A673 (cell line): Measurements from ENCODE around the gene LRRN2.

Experiments used
- EZH2 ChIP-seq: fragments of 200-600 bp; sonication (generic); IDR thresholded peaks from 2 replicates; pipeline ENCODE4 v1.6.1; 2017; ENCODE audit warnings: borderline replicate concordance, low read depth, mild to moderate bottlenecking, mixed read lengths, antibody characterized with exemption, low read length; ENCODE audit not compliant: poor library complexity, severe bottlenecking
- TF ChIP-seq, protein P1 (sequence below): fragments of 300-800, 200-600 bp; sonication (generic); conservative IDR thresholded peaks from 2 replicates; pipeline ENCODE4 v1.5.1; 2017; ENCODE audit warnings: low read depth, mild to moderate bottlenecking, antibody characterized with exemption, low read length, moderate library complexity, mixed read lengths

DNA sequence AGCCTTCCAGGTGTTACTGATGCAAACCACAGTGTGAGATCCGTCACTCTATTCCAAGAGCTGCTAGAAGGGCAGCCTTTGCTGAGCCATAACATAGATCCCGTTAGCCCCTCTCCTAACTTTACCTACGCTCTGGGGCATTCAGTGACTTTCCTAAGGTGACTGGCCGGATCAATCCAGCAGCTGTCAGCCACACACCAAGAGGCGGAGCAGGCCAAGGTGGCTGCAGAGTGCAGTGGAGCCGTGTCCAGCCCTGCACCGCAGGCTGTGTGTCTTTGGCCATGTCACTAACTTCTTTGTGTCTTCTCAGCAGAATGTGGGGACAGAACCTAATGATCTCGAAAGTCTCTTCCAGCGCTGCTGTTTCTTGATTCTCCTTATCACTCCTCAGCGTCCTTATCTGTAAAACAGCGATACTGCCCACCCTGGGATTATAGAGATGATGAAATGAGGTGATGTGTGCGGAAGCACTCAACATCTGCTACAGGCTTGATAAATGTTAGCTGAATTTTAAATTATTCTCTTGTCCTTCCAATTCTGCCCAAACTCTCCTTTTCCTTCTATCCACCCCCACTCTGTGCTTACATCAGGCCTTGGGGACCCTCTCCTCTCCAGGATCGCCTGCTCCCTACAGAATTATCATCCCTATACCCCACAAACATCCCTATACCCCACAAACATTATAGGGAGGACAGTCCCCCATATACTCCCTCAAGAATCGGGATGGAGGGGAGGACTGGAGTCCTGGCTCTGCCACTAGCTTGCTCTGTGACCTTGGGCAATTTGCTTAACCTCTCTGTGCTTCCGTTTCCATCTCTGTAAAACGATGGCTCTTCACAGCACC lies 25.8 kb upstream of the LRRN2 start:
- no peak for TF ChIP-seq EZH2
- TF ChIP-seq, protein P1, sequence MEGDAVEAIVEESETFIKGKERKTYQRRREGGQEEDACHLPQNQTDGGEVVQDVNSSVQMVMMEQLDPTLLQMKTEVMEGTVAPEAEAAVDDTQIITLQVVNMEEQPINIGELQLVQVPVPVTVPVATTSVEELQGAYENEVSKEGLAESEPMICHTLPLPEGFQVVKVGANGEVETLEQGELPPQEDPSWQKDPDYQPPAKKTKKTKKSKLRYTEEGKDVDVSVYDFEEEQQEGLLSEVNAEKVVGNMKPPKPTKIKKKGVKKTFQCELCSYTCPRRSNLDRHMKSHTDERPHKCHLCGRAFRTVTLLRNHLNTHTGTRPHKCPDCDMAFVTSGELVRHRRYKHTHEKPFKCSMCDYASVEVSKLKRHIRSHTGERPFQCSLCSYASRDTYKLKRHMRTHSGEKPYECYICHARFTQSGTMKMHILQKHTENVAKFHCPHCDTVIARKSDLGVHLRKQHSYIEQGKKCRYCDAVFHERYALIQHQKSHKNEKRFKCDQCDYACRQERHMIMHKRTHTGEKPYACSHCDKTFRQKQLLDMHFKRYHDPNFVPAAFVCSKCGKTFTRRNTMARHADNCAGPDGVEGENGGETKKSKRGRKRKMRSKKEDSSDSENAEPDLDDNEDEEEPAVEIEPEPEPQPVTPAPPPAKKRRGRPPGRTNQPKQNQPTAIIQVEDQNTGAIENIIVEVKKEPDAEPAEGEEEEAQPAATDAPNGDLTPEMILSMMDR = no peak
